HL-60/S4 treated with retinoic acid at 250 ng/mL for 4 days and 3 days (cell line): ENCODE data around the gene TLE7.

Experiments
- in situ Hi-C: fragments of 300-500 bp; cut with MboI; formaldehyde crosslinking; loops from 2 replicates; pipeline ENCODE4 v1.7.0; 2022; ENCODE audit warnings: low sequenced_read_pairs

Gene TLE7

DNA sequence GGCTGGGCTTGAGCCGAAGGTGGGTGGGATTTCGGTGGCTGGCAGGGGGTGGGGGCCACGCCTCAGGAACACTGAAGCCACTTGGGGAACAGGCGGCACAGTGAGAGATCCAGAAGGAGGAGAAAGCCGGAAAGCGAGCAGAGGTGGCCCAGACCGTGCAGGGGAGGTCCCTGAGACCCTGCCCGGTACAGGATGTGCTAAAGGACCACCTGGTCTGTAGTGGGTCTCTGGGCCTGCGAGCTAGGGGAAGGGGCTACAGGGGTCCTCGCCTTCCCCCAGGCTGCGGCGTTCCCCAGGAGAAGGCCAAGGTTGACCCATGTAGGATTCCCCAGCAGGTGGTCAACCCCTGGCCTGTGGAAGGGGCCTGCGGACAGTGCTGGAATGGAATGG, at the start of gene TLE7:
Gene TLE7 (minus strand): TSS at position 4 of the 390 bp plus-strand sequence. CDS start 8,730 bp downstream, outside the sequence.
- in situ Hi-C loops = no loop called here

DNA sequence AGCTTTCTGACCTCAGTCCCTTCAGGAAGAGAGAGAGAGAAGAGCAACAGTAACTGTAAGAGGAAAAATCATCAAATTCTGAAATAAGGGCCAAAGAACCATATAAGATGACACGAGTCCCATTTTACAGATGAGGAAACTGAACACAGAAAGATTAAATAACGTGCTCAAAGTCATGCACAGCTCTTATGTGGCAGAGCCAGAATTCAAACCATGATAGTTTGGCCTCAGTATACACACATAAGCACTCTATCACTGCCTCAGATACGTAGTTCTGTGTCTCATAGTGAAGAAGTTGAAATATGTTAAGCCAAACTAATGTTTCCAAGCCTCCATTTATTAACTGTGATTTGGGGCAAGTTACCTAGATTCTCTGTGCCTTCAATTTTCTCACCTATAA, 49.2 kb upstream of the TLE7 start:
- in situ Hi-C loops = no loop called here

DNA sequence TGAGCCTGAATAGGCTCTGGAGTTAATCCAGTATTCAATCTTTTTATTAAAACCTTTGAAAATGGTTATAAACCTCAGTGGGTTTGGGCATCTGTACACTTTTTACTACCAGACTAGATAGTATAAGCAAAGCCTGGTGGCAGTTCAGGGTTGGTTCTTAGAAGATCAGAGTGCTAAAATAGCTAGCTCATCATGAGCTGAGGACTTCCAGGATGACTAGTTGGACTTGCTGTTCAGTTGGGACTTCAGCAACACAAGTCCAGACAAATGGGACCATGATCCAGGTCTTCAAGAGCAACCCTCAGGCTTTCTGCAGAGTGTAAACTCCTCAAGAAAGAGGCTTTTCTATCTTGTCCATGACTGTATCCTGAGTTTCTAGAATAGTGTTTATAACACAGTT, 48.5 kb upstream of the TLE7 start:
- in situ Hi-C loops = no loop called here

DNA sequence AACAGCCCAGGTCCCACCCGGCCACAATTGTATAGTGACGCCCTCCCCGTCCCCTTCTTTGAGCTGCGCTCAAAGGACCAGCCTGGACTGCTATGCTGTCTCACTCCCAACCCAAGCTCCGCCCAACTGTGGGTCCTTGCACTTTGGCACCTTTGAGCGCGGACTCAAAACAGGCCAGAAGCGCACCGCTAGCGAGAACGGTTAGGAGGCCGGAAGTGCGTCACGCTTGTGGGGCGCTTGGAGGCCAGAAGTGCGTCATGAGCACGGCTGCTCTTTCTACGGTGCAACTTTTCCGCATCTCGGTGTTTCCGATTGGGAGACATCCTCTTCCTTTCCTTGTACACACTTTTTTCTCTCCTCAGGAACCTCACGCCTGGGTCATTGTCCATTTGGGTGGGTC, 47.3 kb upstream of the TLE7 start, which contains the start of gene ZNF19:
Gene ZNF19 (minus strand): TSS at position 203 of the 400 bp plus-strand sequence. CDS start 7,210 bp downstream, outside the sequence.
- in situ Hi-C loops = no loop called here

DNA sequence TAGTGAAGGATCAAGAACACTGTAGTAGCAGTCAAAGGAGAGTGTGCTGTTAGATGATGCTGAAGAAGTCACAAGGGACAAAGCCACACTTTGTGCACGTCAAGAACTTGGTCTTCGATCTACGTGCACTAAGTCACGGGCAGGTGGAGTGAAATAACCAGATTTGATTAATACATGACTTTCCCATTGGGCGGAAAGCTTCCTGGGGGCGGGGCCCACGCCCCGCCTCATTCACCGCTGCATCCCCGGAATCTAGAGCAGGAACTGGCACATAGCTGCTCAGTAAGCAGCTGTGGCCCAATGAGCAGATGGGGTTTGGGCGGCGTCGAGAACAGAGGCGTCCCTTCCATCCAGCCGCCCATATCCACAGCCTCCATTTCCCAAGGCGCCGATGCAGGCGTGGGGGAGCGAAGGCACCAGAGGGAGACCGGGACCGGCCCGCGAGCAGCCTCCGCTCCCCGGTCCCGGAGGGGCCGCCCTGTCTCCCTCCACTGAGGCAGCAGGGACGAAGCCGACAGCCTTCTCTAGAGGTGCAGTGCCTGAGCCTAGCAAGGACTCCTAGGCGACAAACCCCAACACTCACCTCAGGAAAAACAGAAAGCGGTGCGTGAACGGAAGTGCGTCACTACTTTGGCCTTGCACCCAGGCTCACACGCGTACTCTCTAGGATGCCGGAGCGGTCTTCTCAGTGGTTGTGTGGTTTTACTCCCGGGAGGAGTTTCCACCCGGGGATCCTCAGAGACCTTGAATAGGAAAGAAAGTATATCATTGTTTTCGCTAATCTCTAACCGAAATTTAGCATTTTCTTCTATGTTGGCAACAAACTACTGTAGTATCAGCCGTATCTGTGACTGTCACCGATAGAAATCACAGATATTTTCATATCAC, 42.4 kb upstream of the TLE7 start:
- in situ Hi-C loops = no loop called here

DNA sequence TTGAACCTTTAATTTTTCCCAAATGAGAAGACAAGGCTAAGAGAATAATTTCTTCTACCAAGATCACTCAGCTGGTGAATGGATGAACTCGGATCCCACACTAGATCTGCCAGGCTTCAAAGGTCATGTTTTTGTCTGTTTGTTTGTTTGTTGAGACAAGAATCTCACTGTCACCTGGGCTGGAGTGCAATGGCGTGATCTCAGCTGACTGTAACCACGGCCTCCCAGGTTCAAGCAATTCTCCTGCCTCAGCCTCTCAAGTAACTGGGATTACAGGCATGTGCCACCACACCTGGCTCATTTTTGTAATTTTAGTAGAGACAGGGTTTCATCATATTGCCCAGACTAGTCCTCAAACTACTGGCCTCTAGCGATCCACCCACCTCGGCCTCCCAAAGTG, 40.7 kb upstream of the TLE7 start:
- in situ Hi-C loops = no loop called here

DNA sequence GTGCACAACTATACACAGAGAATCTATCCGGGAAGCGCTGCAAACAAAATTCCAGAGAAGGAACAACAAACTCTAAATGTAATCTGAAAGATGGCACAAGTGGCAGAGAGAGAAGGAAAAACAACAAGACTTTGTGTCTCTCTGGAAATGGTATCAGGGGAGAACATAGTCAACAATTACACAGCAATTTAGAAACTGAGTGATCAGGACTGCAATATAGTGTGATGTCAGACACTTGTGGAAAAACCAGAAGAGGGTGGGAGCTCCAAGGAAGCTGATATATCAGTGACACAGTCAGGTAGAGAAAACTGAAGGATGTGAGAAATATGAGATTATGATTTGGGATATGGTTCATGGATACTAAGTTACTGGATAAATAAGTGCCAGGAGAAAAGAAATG, 39.1 kb upstream of the TLE7 start:
- in situ Hi-C loops = no loop called here

DNA sequence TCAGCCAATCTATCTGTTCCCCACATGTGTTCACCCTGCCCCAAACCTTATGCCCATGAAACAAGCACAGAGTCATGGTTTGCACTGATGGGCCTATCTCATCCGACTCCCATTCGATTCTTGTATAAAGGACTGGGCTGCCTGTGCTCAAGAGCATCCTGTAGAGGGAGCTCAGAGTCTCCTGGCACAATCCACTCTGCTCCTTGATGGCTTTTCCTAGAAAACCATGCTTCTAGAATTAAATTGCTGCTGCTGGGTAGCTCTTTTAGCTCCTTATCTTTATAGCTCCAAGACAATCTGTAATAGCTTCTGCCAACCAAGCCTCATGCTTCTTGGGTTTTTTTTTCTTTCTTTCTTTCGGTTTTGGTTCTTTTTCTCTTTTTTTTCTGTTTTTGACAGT, 37.6 kb upstream of the TLE7 start:
- in situ Hi-C loops = no loop called here

DNA sequence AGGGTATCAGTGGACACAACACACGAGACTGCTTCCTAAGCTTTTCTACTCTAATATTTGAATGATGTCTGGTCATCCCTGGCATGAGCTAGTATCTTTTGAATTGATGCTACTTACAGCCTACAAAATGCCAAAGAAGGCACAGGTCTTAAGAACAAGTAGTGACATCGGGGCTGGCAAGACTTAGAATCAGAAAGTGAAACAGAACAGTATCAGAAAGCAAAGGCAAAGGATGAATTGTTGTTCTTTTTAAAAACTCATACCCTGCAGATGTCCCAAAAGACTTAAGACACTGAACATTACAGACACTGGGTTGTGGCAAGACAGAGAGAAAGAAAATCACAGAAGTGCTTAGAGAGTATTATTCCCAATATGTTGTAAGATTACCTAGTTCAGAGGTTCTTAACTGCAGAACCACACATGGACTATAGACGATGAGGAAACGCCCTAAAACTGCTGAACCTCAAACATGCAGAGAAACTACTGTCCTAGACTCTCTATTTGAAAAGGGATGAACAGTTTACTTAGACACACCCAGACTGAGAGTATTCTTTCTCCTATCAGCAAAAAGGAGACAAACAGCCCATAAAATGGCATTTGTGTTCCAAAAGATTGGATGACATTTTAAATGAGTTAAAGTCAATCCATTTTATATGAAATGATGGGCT, 34.7 kb upstream of the TLE7 start:
- in situ Hi-C loops = no loop called here

DNA sequence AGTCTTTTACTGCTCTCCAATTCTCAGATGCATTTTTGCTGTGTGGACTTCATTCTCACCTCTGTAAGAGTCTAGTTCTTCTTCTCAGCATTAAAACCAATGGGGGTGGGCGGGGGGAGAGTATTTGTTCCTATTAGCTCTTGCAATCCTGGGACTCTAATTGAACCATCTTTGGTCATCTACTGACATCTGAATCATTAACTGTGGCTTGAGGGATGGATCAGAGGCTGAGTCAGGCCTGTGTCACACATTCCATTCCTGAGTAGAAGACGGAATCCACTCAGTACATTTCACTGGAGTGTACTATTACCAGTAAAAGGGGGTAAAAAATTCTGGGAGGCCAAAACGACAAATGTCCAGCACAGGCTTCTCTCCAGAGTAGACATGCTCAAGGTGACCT, 33.0 kb upstream of the TLE7 start:
- in situ Hi-C loops = no loop called here

DNA sequence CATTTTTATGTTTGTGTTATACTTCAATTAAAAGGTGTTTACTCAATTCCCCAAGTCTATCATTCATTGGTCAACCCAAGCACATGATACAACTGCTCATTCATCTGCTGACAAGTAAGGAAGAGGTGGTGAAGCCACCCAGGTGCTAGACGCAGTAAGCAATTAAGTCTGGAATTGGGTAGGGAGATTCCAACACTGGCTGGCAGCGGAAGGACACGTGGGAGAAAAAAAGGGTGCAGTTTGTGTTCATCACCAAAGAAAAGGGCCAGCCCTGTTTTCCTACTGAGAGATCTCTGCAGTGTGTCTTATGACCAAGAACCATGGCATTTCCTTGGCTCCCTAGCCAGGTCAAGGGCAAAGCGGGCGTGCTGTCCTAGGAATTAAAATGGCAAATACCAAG, 32.0 kb upstream of the TLE7 start:
- in situ Hi-C loops = no loop called here

DNA sequence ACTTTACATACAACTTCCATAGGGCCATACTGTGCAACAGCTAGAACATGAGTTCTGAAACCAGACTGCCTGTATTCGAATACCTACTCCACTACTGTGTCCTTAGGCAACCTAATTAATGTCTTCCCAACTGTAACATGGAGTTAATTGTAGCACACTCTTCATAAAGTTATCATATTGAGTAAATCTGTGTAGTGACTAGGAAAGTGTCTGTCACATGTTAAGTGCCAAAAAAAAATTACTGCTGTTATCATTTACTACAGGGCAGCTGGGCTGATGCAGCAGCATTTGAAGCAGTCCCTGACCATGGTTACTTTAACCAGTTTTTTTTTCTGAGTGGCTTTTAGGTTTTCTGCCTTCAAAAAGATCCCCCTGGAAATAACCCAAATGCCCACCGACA, 31.1 kb upstream of the TLE7 start:
- in situ Hi-C loops = no loop called here

DNA sequence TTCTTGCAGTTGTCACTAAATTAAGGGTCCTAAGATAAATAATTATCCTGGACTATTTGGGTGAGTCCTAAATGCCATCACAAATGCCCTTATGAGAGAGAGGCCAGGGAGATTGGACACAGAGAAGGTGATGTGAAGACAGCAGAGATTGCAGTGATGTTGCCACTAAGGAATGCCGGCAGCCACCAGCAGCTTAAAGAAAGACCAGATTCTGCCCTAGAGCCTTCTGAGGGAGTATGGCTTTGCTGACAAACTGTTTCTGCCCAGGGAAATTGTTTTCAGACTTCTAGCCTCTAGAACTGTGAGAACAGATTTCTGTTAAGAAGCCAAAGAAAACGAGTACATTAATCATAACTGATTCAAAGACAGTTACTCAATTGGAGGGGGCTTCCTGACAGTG, 30.2 kb upstream of the TLE7 start:
- in situ Hi-C loops = no loop called here

DNA sequence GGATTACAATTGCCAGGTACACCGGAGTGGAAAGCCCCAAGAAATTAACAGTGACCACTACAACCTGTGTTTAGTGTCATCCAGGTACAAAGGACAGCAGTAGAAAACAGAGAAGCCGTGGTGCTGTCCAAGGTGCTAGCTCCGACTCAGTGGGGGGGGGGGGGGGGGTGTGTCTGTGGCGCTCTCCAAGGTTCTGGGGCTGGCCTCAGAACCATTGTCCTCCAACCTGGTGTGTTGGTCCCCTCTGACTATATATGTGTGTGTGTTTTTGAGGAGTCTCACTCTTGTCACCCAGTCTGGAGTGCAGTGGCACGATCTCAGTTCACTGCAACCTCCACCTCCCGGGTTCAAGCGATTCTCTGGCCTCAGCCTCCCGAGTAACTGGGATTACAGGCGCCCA, 26.0 kb upstream of the TLE7 start:
- in situ Hi-C loops = no loop called here

DNA sequence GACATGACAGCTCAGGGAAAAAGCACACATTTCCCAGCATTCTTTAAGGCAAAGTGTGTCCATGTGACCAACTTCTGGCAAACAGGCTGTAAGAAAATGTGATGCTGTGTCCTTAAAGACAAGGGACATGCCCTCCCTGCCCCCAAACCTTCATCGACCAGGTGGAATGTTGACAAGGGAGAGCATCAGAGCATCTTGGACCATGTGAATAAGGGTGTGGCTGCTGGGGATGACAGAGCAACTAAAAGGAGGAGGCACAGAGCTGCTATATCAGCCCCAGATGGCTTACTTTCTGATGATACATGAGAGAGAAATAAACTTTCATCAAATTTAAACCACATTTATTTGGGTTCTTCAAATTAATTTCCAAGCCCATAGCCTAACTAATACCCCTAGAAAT, 22.4 kb upstream of the TLE7 start:
- in situ Hi-C loops = no loop called here

DNA sequence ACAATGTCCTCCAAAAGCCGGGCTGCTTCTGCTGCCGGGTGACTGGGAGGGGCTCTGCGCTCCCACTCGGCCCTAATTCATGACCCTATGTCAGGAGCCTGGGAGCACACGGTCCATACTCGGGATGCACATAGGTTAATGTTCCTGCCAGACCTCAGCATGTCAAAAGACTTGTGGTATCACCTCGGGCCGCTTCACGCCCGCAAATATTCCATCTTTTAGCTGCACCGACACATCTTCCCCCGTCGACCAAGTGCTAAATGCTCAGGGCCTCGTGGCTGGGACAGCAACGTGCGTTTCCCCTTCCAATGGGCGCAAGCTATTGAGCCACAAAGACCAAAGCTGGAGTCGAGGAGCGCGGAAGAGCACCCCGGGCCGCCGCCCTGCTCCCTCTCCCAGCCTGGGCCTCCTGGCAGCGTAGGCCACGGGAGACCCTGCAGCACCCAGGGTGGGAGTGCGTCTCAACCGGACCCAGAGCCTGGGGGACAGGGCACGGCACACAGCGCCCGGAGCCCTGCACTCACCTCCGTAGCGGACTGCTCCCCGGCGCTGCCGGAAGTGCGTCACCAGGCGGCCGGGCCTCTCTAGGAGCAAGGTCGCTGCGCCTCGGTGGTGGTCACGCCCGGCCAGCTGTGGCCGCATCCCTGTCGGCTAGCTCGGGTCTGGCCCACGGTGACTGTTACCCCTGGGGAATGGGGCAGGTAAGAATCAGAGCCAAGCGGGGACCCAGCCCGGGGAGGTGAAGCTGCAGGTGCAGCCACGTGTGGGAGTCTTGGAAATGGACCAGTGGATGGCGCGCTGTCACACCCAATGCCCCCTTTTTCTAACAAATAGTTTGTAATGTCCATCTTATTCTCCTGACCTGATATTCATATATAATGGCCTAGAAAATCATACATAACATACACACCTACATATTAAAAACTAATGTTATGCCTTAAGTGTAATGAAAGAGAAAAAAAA, 20.1 kb upstream of the TLE7 start, which contains the start of gene ZNF23:
Gene ZNF23 (minus strand): TSS at position 562 of the 963 bp plus-strand sequence. CDS start 5,451 bp downstream, outside the sequence.
- in situ Hi-C loops = no loop called here

DNA sequence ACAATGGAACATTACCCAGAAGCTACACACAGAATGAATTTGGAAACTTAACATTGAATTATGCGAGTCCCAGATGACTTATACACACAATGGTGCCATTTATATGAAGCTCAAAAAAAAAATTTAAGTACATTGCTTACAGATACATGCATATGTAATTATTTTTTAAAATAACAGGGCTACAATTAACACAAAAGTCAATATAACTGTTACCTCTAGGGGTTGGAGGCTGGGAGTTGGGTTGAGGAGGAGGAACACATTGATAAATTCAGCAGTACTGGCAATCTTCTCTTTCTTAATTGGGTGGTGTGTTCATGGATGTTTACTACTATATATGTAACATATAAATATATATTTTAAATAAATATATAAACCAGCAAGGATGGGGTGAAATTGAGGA, 19.1 kb upstream of the TLE7 start:
- in situ Hi-C loops = no loop called here

DNA sequence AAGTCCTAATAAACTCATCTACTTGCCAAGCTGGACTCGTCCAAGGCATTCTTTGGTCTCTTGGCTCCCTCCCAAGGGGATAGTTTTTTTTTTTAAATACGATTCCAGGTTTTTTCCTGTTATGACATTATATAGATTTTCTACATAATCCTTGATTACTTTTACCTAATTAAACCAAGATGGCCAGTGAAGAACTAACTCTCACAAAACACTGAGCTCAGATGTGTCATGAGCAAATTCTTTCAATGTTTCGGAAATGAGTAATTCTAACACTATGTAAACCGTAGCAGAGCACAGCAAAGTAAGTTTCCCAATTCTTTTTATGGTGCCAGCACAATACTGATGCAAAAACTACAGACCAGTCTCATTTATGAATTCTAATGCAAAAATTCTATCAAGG, 18.4 kb upstream of the TLE7 start:
- in situ Hi-C loops = no loop called here

DNA sequence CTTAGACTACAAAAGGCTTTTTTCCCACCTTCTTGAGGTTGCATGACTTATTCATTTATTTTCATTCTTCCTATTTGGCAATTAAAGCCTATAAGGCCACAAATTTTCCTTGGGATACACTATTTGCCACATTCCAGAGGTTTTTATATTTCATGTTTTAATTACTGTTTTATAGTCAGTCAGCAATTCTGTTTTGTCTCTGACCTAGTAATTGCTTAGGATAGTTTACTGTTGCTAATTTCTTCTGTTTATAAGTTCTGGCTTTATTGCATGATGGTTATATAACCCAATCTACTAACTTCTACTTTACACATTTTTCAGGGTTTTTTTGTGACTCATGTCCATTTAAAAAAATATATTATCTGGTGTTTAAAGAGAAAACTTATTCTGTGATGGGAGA, 17.7 kb upstream of the TLE7 start:
- in situ Hi-C loops = no loop called here

DNA sequence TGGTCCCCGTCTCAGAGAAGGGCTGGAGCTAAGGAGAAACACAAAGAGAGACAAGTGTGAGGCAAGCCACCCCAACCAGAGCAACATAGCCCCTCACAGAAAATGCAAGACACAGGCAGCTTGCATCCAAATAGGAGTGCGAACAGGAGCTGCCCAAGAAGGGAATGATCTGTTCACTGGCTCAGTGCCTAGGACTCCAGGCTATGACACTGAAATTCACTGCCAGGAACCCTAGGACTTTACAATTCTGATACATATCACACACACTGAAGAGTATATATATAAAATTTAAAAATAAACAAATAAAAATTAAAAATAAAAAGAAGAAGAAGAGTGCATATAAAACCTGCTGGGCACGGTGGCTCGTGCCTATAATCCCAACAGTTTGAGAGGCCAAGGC, 14.9 kb upstream of the TLE7 start:
- in situ Hi-C loops = no loop called here

DNA sequence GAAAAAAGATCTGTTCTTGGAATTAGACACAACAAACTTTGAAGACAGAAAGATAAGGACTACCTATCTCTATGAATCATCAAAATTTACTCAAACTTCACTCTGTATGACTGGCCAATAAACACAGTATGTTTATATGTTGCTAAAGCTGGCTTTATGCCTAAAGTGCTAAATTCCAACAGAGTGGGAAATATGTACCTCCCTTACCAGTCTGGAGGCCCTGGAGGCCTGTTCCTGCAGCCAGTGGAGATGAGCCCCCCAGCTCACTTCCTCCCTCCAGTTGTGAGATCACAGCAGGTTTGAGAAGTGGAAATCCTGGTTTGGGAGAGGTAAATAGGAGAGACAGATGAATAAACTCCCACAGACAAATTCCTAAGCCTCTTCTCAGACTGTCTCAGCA, 11.2 kb upstream of the TLE7 start:
- in situ Hi-C loops = no loop called here
